RWPE2 (cell line): ENCODE measurements around the gene MACF1.

ENCODE experiments used
- ATAC-seq: fragments of 200-7000 bp; cut with Tn5 transposase; 3 replicates; pipeline ENCODE4 v1.9.1; 2021; ENCODE audit warnings: low read depth
- DNase-seq: peaks from one replicate; pipeline ENCODE4 v3.0.0-alpha.2; 2020; ENCODE audit warnings: low spot score
- H3K27ac ChIP-seq: fragments of 450-650 bp; 2 replicates; pipeline ENCODE4 v1.5.1; 2017; ENCODE audit warnings: mild to moderate bottlenecking; ENCODE audit not compliant: poor library complexity, severe bottlenecking
- H3K27me3 ChIP-seq: fragments of 250-450 bp; sonication (Bioruptor Pico); 2 replicates; pipeline ENCODE4 v1.5.1; 2021; ENCODE audit warnings: mild to moderate bottlenecking, moderate library complexity; ENCODE audit not compliant: insufficient read depth, poor library complexity, severe bottlenecking
- H3K36me3 ChIP-seq: fragments of 250-450 bp; sonication (Bioruptor Pico); 2 replicates; pipeline ENCODE4 v1.5.1; 2020; ENCODE audit warnings: low read depth, mild to moderate bottlenecking, moderate library complexity
- H3K4me1 ChIP-seq: fragments of 250-450 bp; sonication (Bioruptor Pico); 2 replicates; pipeline ENCODE4 v1.5.1; 2021; ENCODE audit warnings: mild to moderate bottlenecking, moderate library complexity; ENCODE audit not compliant: insufficient read depth, poor library complexity, severe bottlenecking
- H3K4me3 ChIP-seq: fragments of 250-450 bp; sonication (Bioruptor Pico); 2 replicates; pipeline ENCODE4 v1.5.1; 2021; ENCODE audit warnings: mild to moderate bottlenecking, moderate library complexity; ENCODE audit not compliant: severe bottlenecking
- H3K9me3 ChIP-seq: fragments of 250-450 bp; sonication (Bioruptor Pico); 2 replicates; pipeline ENCODE4 v1.5.1; 2021; ENCODE audit warnings: mild to moderate bottlenecking, moderate library complexity; ENCODE audit not compliant: severe bottlenecking
- CTCF ChIP-seq: fragments of 450-650 bp; IDR thresholded peaks from one replicate; pipeline ENCODE4 v1.5.1; 2017; ENCODE audit warnings: mild to moderate bottlenecking, moderate library complexity; ENCODE audit not compliant: poor library complexity, severe bottlenecking

The MACF1 gene

GRCh38 chr1:39397487-39397886 lies 193.0 kb downstream of the MACF1 start:
- no peaks in the 10 kb centered on the region for H3K27me3 ChIP-seq
- peak overlapping the region; percentile 91 for H3K27ac ChIP-seq
- H3K36me3 ChIP-seq: peaks cover 21% of the 10 kb centered on the region
- no peak for ATAC-seq
- DNase-seq: no peak
- TF ChIP-seq CTCF: no peak
- H3K4me1 ChIP-seq: peaks cover 65% of the 10 kb centered on the region
- H3K4me3 ChIP-seq: no peak overlapping the region
- no peaks in the 10 kb centered on the region for H3K9me3 ChIP-seq

- H3K36me3 ChIP-seq: peaks cover 21% of the 10 kb centered on the region
These were observed 194.0 kb downstream of the MACF1 start for GRCh38 chr1:39398278-39399021.

GRCh38 chr1:39401106-39401505 lies 196.6 kb downstream of the MACF1 start:
- Histone ChIP-seq H3K36me3 (peaks cover 21% of the 10 kb centered on the region), H3K9me3 (no peaks in the 10 kb centered on the region), H3K4me3 (no peak overlapping the region), H3K27ac (no peak overlapping the region), H3K27me3 (no peaks in the 10 kb centered on the region), H3K4me1 (peaks cover 47% of the 10 kb centered on the region)
- no peak for TF ChIP-seq CTCF
- DNase-seq (no peak), ATAC-seq (no peak)

More at GRCh38 chr1:39398278-39399021, 194.0 kb downstream of the MACF1 start:
- Histone ChIP-seq H3K27ac (peak overlapping the region; percentile 91), H3K4me3 (no peak overlapping the region), H3K27me3 (no peaks in the 10 kb centered on the region), H3K9me3 (no peaks in the 10 kb centered on the region), H3K4me1 (peaks cover 60% of the 10 kb centered on the region)
- peak; percentile 91 for DNase-seq
- no peak for TF ChIP-seq CTCF
- ATAC-seq: peak; percentile 92

- Histone ChIP-seq H3K4me1 (peaks cover 27% of the 10 kb centered on the region), H3K27me3 (no peaks in the 10 kb centered on the region), H3K27ac (peak overlapping the region; percentile 67), H3K36me3 (peaks cover 21% of the 10 kb centered on the region), H3K4me3 (no peak overlapping the region), H3K9me3 (no peaks in the 10 kb centered on the region)
- ATAC-seq: no peak
- DNase-seq: no peak
- no peak for TF ChIP-seq CTCF
These were observed 200.4 kb downstream of the MACF1 start for GRCh38 chr1:39404876-39405275.

- ATAC-seq: no peak
- TF ChIP-seq CTCF: no peak
- no peak for DNase-seq
- Histone ChIP-seq H3K9me3 (no peaks in the 10 kb centered on the region), H3K4me3 (no peak overlapping the region), H3K4me1 (peaks cover 31% of the 10 kb centered on the region), H3K27me3 (no peaks in the 10 kb centered on the region), H3K27ac (peak overlapping the region; percentile 67), H3K36me3 (peaks cover 18% of the 10 kb centered on the region)
These were observed 200.9 kb downstream of the MACF1 start for GRCh38 chr1:39405358-39405757.
